ENCODE measurements around the gene KDM2A.

DNA sequence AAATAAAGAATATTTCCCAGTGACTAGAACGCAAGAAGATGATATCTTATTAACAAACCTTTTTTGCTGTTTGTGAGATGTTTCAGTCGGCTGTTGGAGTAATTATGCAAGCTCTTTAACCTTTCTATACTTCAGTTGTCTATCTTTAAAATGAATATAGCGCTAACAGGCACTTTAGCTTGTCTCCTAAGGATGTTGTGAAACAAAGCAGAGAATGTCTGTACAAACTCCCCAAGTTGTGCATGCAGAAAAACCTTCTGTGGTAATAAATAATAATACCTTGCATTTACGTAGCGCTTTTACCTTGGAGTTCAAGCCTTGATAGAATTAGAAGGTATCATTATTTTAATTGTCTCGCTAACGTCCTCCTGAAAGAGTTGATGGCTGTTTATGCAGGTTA, 1.9 kb upstream of the KDM2A start:
- TF ChIP-seq, protein P1, sequence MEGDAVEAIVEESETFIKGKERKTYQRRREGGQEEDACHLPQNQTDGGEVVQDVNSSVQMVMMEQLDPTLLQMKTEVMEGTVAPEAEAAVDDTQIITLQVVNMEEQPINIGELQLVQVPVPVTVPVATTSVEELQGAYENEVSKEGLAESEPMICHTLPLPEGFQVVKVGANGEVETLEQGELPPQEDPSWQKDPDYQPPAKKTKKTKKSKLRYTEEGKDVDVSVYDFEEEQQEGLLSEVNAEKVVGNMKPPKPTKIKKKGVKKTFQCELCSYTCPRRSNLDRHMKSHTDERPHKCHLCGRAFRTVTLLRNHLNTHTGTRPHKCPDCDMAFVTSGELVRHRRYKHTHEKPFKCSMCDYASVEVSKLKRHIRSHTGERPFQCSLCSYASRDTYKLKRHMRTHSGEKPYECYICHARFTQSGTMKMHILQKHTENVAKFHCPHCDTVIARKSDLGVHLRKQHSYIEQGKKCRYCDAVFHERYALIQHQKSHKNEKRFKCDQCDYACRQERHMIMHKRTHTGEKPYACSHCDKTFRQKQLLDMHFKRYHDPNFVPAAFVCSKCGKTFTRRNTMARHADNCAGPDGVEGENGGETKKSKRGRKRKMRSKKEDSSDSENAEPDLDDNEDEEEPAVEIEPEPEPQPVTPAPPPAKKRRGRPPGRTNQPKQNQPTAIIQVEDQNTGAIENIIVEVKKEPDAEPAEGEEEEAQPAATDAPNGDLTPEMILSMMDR (IDR thresholded peaks at IDR 0.05 in 4 of 5, conservative IDR thresholded peaks at IDR 0.05 in 1 of 5): no peak
- TF ChIP-seq POLR2A (IDR thresholded peaks at IDR 0.05): no peak

All from gastrocnemius medialis (tissue), 4 donors.